OCI-LY1 (cell line): ENCODE data around the gene WDR70.
"Not testable (repeated sequence)": the region's sequence is repeated elsewhere in the genome, so short reads cannot be mapped to it uniquely, and the experiment has no call there.

Experiments used
- H2AFZ ChIP-seq: fragments of 200-600 bp; sonication (generic), shearing (Covaris generic); 2 replicates; pipeline ENCODE4 v1.6.0; 2014; ENCODE audit warnings: antibody characterized with exemption, mild to moderate bottlenecking, low read length
- H3F3A ChIP-seq: fragments of 200-600 bp; sonication (generic), shearing (Covaris generic); 2 replicates; pipeline ENCODE4 v1.6.0; 2014; ENCODE audit warnings: mild to moderate bottlenecking, antibody characterized with exemption, low read length, moderate library complexity; ENCODE audit not compliant: insufficient read depth
- H3K27ac ChIP-seq: fragments of 200-600 bp; sonication (generic); 2 replicates; pipeline ENCODE4 v1.5.1; 2014; ENCODE audit warnings: low read length, mixed run types, mild to moderate bottlenecking, low read depth; ENCODE audit not compliant: poor library complexity, severe bottlenecking
- H3K27me3 ChIP-seq: fragments of 200-600 bp; sonication (generic); 2 replicates; pipeline ENCODE4 v1.6.0; 2014; ENCODE audit warnings: antibody characterized with exemption, mild to moderate bottlenecking, low read length, moderate library complexity; ENCODE audit not compliant: insufficient read depth
- H3K36me3 ChIP-seq: fragments of 200-600 bp; sonication (generic); 2 replicates; pipeline ENCODE4 v1.6.1; 2014; ENCODE audit warnings: mild to moderate bottlenecking, antibody characterized with exemption, low read length, moderate library complexity, mixed read lengths; ENCODE audit not compliant: insufficient read depth
- H3K4me1 ChIP-seq: fragments of 200-600 bp; sonication (generic); 2 replicates; pipeline ENCODE4 v1.5.1; 2014; ENCODE audit warnings: mild to moderate bottlenecking, low read length, moderate library complexity; ENCODE audit not compliant: insufficient read depth, severe bottlenecking
- H3K4me2 ChIP-seq: fragments of 200-600 bp; sonication (generic), shearing (Covaris generic); 2 replicates; pipeline ENCODE4 v1.6.1; 2014; ENCODE audit warnings: low read length
- H3K4me3 ChIP-seq: fragments of 200-600 bp; sonication (generic); 2 replicates; pipeline ENCODE4 v1.5.1; 2014; ENCODE audit warnings: low read length, low read depth, mild to moderate bottlenecking, mixed read lengths; ENCODE audit not compliant: poor library complexity, severe bottlenecking
- H3K79me2 ChIP-seq: fragments of 200-600 bp; shearing (Covaris generic); 2 replicates; pipeline ENCODE4 v1.6.1; 2016; ENCODE audit warnings: mixed run types, low read length, mixed read lengths; ENCODE audit not compliant: insufficient read depth
- H3K9ac ChIP-seq: fragments of 200-600 bp; sonication (generic), shearing (Covaris generic); 2 replicates; pipeline ENCODE4 v1.6.1; 2014; ENCODE audit warnings: mild to moderate bottlenecking, low read length, mixed read lengths
- H3K9me2 ChIP-seq: fragments of 200-600 bp; sonication (generic), shearing (Covaris generic); 2 replicates; pipeline ENCODE4 v1.6.1; 2014; ENCODE audit warnings: low read depth, mild to moderate bottlenecking, low read length, mixed read lengths
- H3K9me3 ChIP-seq: fragments of 200-600 bp; shearing (Covaris generic); 2 replicates; pipeline ENCODE4 v1.6.1; 2014; ENCODE audit warnings: low read length, mixed read lengths
- H4K20me1 ChIP-seq: fragments of 200-600 bp; sonication (generic), shearing (Covaris generic); 2 replicates; pipeline ENCODE4 v1.6.0; 2016; ENCODE audit warnings: mild to moderate bottlenecking, low read length; ENCODE audit not compliant: insufficient read depth
- CTCF ChIP-seq: fragments of 200-600 bp; sonication (generic), shearing (Covaris generic); IDR thresholded peaks from 2 replicates; pipeline ENCODE4 v1.5.1; 2017; ENCODE audit warnings: mild to moderate bottlenecking, antibody characterized with exemption, low read length, moderate library complexity, mixed read lengths
- EZH2 ChIP-seq: fragments of 200-600 bp; sonication (generic), shearing (Covaris generic); IDR thresholded peaks from 2 replicates; pipeline ENCODE4 v1.8.0; 2017; ENCODE audit warnings: borderline replicate concordance, mixed run types, mild to moderate bottlenecking, antibody characterized with exemption, low read length, moderate library complexity, mixed read lengths

Gene WDR70

GRCh38 chr5:37448941-37449340 lies 69.8 kb downstream of the WDR70 start:
- no peaks in the 10 kb centered on the region for H3K9me2 ChIP-seq
- H3K79me2 ChIP-seq = no peaks in the 10 kb centered on the region
- no peak overlapping the region for H3K4me3 ChIP-seq
- H2AFZ ChIP-seq = no peak overlapping the region
- H3F3A ChIP-seq = no peaks in the 10 kb centered on the region
- TF ChIP-seq CTCF (no peak), EZH2 (no peak)
- no peaks in the 10 kb centered on the region for H3K4me1 ChIP-seq
- H3K9ac ChIP-seq = no peak overlapping the region
- H3K36me3 ChIP-seq = peaks cover 7% of the 10 kb centered on the region; the same call in 1 of the 2 replicates
- no peak overlapping the region for H3K27ac ChIP-seq
- H4K20me1 ChIP-seq = no peaks in the 10 kb centered on the region
- no peak overlapping the region for H3K4me2 ChIP-seq
- no peaks in the 10 kb centered on the region for H3K9me3 ChIP-seq
- no peaks in the 10 kb centered on the region for H3K27me3 ChIP-seq

- not testable (repeated sequence) for H3K4me3 ChIP-seq, H3K4me1 ChIP-seq, H3K27me3 ChIP-seq, H4K20me1 ChIP-seq, H3K9me3 ChIP-seq, H3K36me3 ChIP-seq, H2AFZ ChIP-seq, H3K4me2 ChIP-seq, H3K9ac ChIP-seq, H3F3A ChIP-seq, H3K27ac ChIP-seq, H3K79me2 ChIP-seq, H3K9me2 ChIP-seq
These were observed 72.9 kb downstream of the WDR70 start for GRCh38 chr5:37451991-37452390.

- H3K4me1 ChIP-seq, H3K79me2 ChIP-seq: not testable (repeated sequence)
These were observed 74.1 kb downstream of the WDR70 start for GRCh38 chr5:37453252-37453651.

GRCh38 chr5:37454402-37455055 lies 75.4 kb downstream of the WDR70 start:
- H3K27ac ChIP-seq, H3K4me1 ChIP-seq, H3K4me3 ChIP-seq, H3K27me3 ChIP-seq, H3K9me3 ChIP-seq, H3K36me3 ChIP-seq, H3K4me2 ChIP-seq, H2AFZ ChIP-seq, H3K9ac ChIP-seq, H3F3A ChIP-seq, H3K9me2 ChIP-seq, H4K20me1 ChIP-seq, H3K79me2 ChIP-seq: not testable (repeated sequence)

More at GRCh38 chr5:37453252-37453651, 74.1 kb downstream of the WDR70 start:
- H3K9me3 ChIP-seq, H3K9ac ChIP-seq, H3K27ac ChIP-seq, H3K9me2 ChIP-seq, H3F3A ChIP-seq, H3K4me3 ChIP-seq, H3K27me3 ChIP-seq, H3K4me2 ChIP-seq, H3K36me3 ChIP-seq, H2AFZ ChIP-seq, H4K20me1 ChIP-seq: not testable (repeated sequence)

GRCh38 chr5:37463191-37464051 lies 84.3 kb downstream of the WDR70 start:
- H3K27me3 ChIP-seq, H3K79me2 ChIP-seq, H3K27ac ChIP-seq, H3F3A ChIP-seq, H3K4me3 ChIP-seq, H3K9me3 ChIP-seq, H2AFZ ChIP-seq, H3K9me2 ChIP-seq, H4K20me1 ChIP-seq, H3K36me3 ChIP-seq, H3K4me2 ChIP-seq, H3K4me1 ChIP-seq, H3K9ac ChIP-seq: not testable (repeated sequence)

- H2AFZ ChIP-seq, H3K79me2 ChIP-seq, H3K27ac ChIP-seq, H3K4me3 ChIP-seq, H3K36me3 ChIP-seq, H3K9me3 ChIP-seq, H3K9me2 ChIP-seq, H3K27me3 ChIP-seq, H3K9ac ChIP-seq, H3K4me2 ChIP-seq, H3K4me1 ChIP-seq, H4K20me1 ChIP-seq, H3F3A ChIP-seq: not testable (repeated sequence)
These were observed 85.5 kb downstream of the WDR70 start for GRCh38 chr5:37464581-37464980.
